ENCODE data around the gene MMP15. TPM values are rescaled to one million over a fixed set of nuclear protein-coding genes. Genes with fewer than 3 reads are reported as not detected.

Gene MMP15
- total and polyA plus RNA-seq, 8 donors = 8.1 to 140 (median 22.2) TPM

DNA sequence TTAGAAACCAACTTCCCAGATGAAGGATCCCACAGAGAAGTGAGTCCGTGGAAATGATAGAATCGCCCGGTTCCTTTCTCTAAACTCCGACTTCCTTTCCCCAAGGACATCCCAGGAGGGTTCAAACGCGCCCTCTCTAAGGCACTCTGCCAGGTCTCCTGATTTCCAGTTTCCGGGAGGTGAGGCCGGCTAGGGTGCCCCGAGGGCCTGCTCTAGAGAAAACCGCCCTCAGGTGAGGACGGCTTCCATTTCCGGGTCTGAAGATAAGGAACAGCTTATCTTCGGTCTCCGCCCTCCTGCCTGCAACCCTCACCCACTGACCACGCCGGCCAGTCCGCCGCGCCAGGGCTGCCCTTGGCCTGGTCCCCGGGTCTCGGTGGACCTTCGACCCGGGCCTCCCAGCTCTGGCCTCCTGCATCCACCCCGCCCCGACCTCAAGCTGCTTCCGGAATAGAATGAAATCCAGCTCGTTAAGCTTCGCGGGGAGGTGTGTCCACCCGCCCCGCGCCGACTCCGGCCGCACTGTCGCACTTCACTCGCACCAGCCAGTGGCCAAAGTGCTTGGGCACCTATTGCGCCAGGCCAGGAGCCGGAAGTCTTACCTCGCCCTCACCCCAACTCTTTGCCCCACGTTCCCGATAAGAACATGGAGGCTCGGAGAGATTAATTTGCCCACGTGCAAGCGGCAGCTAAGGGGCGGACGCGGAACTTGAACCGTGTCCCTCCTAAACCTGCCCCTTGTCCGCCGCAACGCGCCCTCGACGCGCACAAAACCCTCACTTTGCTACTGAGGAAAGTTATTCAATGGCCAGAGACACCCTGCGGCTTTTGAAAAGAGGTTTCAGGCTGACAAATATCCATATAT is 836 bp upstream of the MMP15 start:
- Histone ChIP-seq H3K9me3 (no peaks in the 10 kb centered on the region), H3K36me3 (peaks cover 0 to 6% (median 5%) of the 10 kb centered on the region in 4 donors), H3K4me3 (peak overlapping the region; percentile 80 to 95 (median 84)), H3K4me1 (peaks cover 58 to 90% (median 84%) of the 10 kb centered on the region in 4 donors), H3K27me3 (peaks cover 0 to 16% (median 0%) of the 10 kb centered on the region in 3 donors), H3K27ac (peak overlapping the region; percentile 89 to 94 (median 92))
- WGBS, 5 donors = 4 to 15% (median 9%) methylated on average over 34 to 57 of the region's 57 CpGs
- no peak for TF ChIP-seq POLR2A (IDR thresholded peaks at IDR 0.05)
- TF ChIP-seq POLR2AphosphoS5 (IDR thresholded peaks at IDR 0.05) = peak in 2 of 3 donors; percentile 64 to 73
- DNase-seq = peak; percentile 92 to 94
- intact Hi-C loops (cut with DNase I; ENCODE audit: low total_unique reads) = no loop called here

DNA sequence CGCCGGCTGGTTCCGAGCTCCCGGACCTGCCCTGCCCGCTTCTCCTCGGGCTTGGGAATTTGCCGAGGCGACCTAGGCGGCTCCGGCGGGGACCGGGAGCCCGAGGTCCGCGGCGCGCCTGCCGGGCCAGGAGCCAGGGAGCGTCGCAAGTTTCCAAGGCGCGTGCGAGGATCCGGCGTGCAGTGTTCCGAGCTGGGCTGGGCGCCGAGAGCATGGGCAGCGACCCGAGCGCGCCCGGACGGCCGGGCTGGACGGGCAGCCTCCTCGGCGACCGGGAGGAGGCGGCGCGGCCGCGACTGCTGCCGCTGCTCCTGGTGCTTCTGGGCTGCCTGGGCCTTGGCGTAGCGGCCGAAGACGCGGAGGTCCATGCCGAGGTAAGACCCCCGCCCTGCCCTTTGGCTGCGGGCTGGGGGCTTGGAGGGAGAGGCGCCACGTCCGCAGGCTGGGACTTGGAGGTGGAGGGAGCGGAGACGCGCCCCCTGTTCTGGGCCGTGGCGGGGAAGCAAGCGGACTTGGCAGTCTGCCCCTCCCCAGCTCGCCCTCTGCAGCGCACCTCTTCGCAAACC is 668 bp downstream of the MMP15 start:
- TF ChIP-seq EP300 (IDR thresholded peaks at IDR 0.05) (no peak), POLR2AphosphoS5 (IDR thresholded peaks at IDR 0.05) (no peak), POLR2A (IDR thresholded peaks at IDR 0.05) (no peak)
- TF ChIP-seq, protein P1, sequence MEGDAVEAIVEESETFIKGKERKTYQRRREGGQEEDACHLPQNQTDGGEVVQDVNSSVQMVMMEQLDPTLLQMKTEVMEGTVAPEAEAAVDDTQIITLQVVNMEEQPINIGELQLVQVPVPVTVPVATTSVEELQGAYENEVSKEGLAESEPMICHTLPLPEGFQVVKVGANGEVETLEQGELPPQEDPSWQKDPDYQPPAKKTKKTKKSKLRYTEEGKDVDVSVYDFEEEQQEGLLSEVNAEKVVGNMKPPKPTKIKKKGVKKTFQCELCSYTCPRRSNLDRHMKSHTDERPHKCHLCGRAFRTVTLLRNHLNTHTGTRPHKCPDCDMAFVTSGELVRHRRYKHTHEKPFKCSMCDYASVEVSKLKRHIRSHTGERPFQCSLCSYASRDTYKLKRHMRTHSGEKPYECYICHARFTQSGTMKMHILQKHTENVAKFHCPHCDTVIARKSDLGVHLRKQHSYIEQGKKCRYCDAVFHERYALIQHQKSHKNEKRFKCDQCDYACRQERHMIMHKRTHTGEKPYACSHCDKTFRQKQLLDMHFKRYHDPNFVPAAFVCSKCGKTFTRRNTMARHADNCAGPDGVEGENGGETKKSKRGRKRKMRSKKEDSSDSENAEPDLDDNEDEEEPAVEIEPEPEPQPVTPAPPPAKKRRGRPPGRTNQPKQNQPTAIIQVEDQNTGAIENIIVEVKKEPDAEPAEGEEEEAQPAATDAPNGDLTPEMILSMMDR (IDR thresholded peaks at IDR 0.05) = no peak
- peaks cover 69 to 96% (median 92%) of the 10 kb centered on the region in 4 donors for H3K4me1 ChIP-seq
- H3K36me3 ChIP-seq = no peaks in the 10 kb centered on the region
- DNase-seq = peak; percentile 66 to 82
- peak overlapping the region; percentile 80 to 95 (median 84) for H3K4me3 ChIP-seq
- 0 to 1% (median 0%) methylated on average over 18 to 65 of the region's 65 CpGs for WGBS, 5 donors
- no peaks in the 10 kb centered on the region for H3K9me3 ChIP-seq
- intact Hi-C loops (cut with DNase I; ENCODE audit: low total_unique reads) = no loop called here
- H3K27ac ChIP-seq = peak overlapping the region; percentile 89 to 94 (median 92)
- peaks cover 0 to 16% (median 0%) of the 10 kb centered on the region in 3 donors for H3K27me3 ChIP-seq

DNA sequence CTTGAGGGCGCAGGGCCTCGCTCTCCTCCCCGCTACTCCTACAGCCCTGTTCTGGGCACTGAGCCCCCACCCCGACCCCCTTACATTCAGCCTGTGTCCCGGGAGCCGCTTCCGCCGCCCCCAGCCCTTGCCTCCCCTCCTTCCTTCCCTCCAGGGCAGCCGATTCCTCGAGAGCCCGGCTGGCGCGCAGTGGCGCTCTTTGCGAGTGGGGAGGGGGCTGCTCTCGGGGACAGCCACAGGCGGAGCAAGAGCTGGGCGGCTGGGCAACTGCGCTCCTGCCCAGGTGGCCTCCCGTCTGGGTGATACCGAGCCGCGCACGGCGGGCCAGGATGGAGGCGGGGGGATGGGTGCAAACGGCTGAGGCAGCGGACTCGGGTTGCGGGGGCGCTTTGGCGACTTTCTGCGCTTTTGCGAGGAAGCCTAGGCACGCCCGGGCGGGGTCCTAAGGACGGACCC is 1.2 kb downstream of the MMP15 start:
- H3K27ac ChIP-seq = peak overlapping the region; percentile 89 to 94 (median 92)
- intact Hi-C loops (cut with DNase I; ENCODE audit: low total_unique reads) = no loop called here
- 0 to 2% (median 1%) methylated on average over 13 to 38 of the region's 38 CpGs for WGBS, 5 donors
- H3K27me3 ChIP-seq = peaks cover 0 to 16% (median 0%) of the 10 kb centered on the region in 3 donors
- peaks cover 70 to 99% (median 94%) of the 10 kb centered on the region in 4 donors for H3K4me1 ChIP-seq
- no peaks in the 10 kb centered on the region for H3K36me3 ChIP-seq
- TF ChIP-seq POLR2A (IDR thresholded peaks at IDR 0.05) (no peak), POLR2AphosphoS5 (IDR thresholded peaks at IDR 0.05) (no peak), EP300 (IDR thresholded peaks at IDR 0.05) (no peak)
- TF ChIP-seq, protein P1 (IDR thresholded peaks at IDR 0.05) = no peak
- H3K4me3 ChIP-seq = peak overlapping the region; percentile 80 to 95 (median 84)
- no peaks in the 10 kb centered on the region for H3K9me3 ChIP-seq
- DNase-seq = peak; percentile 39 to 76

DNA sequence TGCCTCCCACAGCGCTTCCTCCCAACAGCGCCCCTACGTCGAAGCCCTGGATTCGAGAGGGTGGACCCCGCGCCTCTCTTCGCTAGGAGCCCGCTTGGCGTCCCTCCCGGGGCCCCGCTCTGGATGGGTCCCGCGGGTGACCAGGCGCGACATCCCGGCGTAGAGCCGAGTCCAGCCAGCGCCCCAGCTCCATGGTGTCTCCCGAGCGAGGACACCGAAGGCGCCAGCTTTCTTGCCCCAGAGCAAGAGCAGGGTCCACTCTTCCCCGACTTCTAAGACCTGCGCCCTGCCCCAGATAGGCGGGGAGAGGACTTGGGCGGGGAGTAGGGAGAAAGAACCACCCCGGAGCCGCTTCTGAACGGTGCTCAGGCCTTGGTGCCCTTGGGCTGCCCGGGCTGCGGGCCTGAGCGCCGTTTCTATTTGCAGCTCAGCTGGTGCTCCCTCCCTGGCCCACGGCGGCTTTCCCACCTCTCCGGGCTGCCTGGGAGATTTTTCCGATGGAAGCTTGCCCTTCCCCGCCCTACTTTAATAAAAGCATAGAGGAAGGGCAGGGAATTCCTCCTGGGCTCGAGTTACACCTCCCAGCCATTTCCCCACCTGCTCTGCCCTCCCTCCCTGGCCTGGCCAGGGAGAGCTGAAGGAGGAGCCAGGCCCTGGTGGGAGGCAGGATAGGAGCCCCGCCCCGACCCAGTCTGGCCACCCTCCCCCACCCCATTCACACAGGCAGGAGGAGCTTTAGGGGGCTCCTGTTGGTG is 1.8 kb downstream of the MMP15 start:
- H3K36me3 ChIP-seq = no peaks in the 10 kb centered on the region
- H3K4me1 ChIP-seq = peaks cover 71 to 99% (median 94%) of the 10 kb centered on the region in 4 donors
- peaks cover 0 to 16% (median 0%) of the 10 kb centered on the region in 3 donors for H3K27me3 ChIP-seq
- H3K9me3 ChIP-seq = no peaks in the 10 kb centered on the region
- WGBS, 5 donors = 2 to 14% (median 6%) methylated on average over 19 to 43 of the region's 43 CpGs
- H3K4me3 ChIP-seq = peak overlapping the region; percentile 80 to 95 (median 84)
- no peak for TF ChIP-seq POLR2A (IDR thresholded peaks at IDR 0.05)
- no peak for TF ChIP-seq POLR2AphosphoS5 (IDR thresholded peaks at IDR 0.05)
- no peak for TF ChIP-seq EP300 (IDR thresholded peaks at IDR 0.05)
- TF ChIP-seq, protein P1 (IDR thresholded peaks at IDR 0.05) = no peak
- intact Hi-C loops (cut with DNase I; ENCODE audit: low total_unique reads) = no loop called here
- H3K27ac ChIP-seq = peak overlapping the region; percentile 89 to 94 (median 92)
- DNase-seq = peak; percentile 71 to 85

Data from stomach (tissue), 9 donors.